BLaER1 (cell line): Measurements from ENCODE around the gene CRLF1.
"Not testable (repeated sequence)": the region's sequence is repeated elsewhere in the genome, so short reads cannot be mapped to it uniquely, and the experiment has no call there.

Source experiments
- H3K27ac ChIP-seq: shearing (Covaris generic); formaldehyde crosslinking; 2 replicates; pipeline ENCODE4 v1.8.1; 2022
- H3K27me3 ChIP-seq: shearing (Covaris generic); formaldehyde crosslinking; 2 replicates; pipeline ENCODE4 v1.8.1; 2022
- H3K36me3 ChIP-seq: shearing (Covaris generic); formaldehyde crosslinking; 2 replicates; pipeline ENCODE4 v1.8.1; 2022
- H3K4me1 ChIP-seq: shearing (Covaris generic); formaldehyde crosslinking; 2 replicates; pipeline ENCODE4 v1.8.1; 2022
- H3K4me2 ChIP-seq: shearing (Covaris generic); formaldehyde crosslinking; 2 replicates; pipeline ENCODE4 v1.8.1; 2022
- H3K4me3 ChIP-seq: shearing (Covaris generic); formaldehyde crosslinking; 2 replicates; pipeline ENCODE4 v1.8.1; 2022
- H3K9ac ChIP-seq: shearing (Covaris generic); formaldehyde crosslinking; 2 replicates; pipeline ENCODE4 v1.8.1; 2022
- H3K9me3 ChIP-seq: shearing (Covaris generic); formaldehyde crosslinking; 2 replicates; pipeline ENCODE4 v1.8.1; 2022
- H4K20me1 ChIP-seq: shearing (Covaris generic); formaldehyde crosslinking; 2 replicates; pipeline ENCODE4 v1.8.1; 2022
- Cebpa-rat ChIP-seq: shearing (Covaris generic); IDR thresholded peaks from 2 replicates; pipeline ENCODE4 v1.8.1; 2022

CRLF1 gene

DNA sequence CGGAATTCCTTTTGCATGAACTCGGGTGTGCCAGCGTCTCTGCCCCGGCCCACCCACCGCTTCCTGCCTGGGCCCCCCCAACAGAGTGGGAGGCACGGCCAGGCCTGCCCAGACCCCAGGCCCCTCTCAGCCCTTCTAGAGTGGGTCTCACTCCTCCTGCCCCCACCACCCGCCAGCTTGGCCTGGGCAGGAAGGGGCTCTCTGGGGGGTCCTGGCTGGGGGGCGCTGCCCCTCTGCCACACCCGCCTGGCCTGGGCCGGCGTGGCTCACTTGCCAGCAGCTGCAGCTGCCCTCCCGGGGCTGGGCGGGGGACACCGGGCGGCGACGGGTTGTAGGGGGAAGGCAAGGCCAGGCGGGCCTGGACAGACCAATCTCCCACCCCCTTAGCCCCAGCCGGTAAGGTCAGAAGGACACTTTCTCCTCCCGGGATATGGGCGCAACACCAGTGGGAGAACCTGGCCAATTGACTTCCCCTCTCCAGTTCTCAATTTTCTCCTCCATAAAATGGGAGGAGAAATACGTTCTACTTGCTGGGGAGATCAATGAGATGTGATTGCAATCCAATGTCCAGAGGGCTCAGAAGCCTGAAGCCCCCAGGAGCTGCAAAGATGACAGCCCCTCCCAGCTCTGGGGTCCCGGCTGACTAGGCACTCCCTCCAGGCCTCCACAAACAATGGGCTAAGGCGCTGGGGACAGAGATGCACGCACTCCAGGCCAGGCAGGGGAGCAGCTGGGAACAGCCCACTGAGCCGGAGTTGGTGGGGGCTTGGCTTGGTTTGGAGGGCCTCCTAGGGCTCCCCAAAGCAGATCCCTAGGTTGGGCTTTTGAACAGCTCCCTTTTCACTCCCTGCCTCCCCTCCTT is 2.4 kb downstream of the CRLF1 start:
- peaks cover 12% of the 10 kb centered on the region for H3K4me1 ChIP-seq
- TF ChIP-seq Cebpa-rat = no peak
- H3K27ac ChIP-seq = no peak overlapping the region
- H3K36me3 ChIP-seq = no peaks in the 10 kb centered on the region
- H3K27me3 ChIP-seq = peaks cover 91% of the 10 kb centered on the region
- H3K4me3 ChIP-seq = no peak overlapping the region
- no peak overlapping the region for H3K9ac ChIP-seq
- peaks cover 66% of the 10 kb centered on the region for H4K20me1 ChIP-seq
- no peaks in the 10 kb centered on the region for H3K9me3 ChIP-seq
- H3K4me2 ChIP-seq = no peak overlapping the region

DNA sequence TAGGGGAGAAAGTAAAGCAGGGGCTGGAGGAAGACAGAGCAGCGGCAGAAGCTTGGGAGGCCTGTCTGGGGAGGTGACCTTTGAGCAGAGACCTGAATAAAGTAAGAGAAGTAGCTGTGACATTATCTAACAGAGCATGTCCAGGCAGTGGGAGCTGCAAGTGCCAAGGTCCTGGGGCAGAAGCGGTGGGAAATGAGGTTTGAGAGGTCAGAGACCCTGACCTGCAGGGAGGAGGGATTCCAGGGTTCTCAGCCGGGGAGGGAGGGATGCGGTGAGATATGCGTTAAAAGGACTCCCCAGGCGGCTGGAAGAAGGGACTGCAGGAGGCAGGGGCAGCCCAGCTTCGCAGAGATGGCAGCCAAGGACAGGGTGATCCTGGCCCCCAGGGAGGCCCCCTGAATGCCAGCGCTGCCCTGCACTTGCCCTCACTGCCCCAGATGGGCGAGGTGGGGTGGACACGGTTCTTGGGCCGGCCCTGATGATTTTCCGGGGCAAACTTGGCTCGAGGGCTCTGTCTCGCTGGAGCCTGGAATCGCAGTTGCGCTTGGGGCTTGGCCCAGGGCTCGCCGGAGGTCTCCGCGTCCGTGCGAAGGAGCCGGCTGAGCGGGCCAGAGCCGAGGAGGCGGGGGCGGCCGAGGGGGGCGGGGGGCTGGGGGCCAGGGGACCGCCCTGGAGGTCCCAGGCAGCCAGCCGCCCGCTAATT is 3.2 kb downstream of the CRLF1 start:
- Histone ChIP-seq H3K4me3 (no peak overlapping the region), H3K9me3 (no peaks in the 10 kb centered on the region), H3K27ac (no peak overlapping the region), H3K36me3 (no peaks in the 10 kb centered on the region), H4K20me1 (peaks cover 58% of the 10 kb centered on the region), H3K9ac (no peak overlapping the region), H3K4me1 (peaks cover 12% of the 10 kb centered on the region), H3K4me2 (no peak overlapping the region), H3K27me3 (peaks cover 91% of the 10 kb centered on the region)
- TF ChIP-seq Cebpa-rat = no peak

DNA sequence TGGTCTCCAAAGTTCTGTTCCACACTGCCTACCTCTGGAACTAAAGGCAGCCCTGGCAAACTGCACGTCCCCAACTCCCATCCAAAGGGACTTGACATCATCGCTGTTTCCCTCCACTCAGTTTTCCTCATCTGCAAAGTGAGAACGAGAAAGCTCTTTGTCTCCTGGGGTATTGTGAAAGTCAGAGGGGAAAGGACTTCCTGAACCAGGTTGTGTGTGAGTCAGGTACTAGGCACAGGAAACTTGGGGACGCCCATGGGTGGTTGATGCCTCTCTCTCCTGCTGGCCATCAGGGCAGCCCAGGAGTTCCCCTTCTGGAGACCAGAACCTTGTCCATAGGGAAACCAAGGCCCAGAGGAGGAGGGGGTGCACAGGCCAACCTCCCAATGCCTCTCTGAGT is 4.7 kb downstream of the CRLF1 start:
- no peak for TF ChIP-seq Cebpa-rat
- H3K4me1 ChIP-seq = peaks cover 27% of the 10 kb centered on the region
- H4K20me1 ChIP-seq = peaks cover 45% of the 10 kb centered on the region
- no peaks in the 10 kb centered on the region for H3K36me3 ChIP-seq
- H3K27ac ChIP-seq = no peak overlapping the region
- H3K4me2 ChIP-seq = no peak overlapping the region
- no peak overlapping the region for H3K4me3 ChIP-seq
- no peaks in the 10 kb centered on the region for H3K9me3 ChIP-seq
- peaks cover 81% of the 10 kb centered on the region for H3K27me3 ChIP-seq
- no peak overlapping the region for H3K9ac ChIP-seq

DNA sequence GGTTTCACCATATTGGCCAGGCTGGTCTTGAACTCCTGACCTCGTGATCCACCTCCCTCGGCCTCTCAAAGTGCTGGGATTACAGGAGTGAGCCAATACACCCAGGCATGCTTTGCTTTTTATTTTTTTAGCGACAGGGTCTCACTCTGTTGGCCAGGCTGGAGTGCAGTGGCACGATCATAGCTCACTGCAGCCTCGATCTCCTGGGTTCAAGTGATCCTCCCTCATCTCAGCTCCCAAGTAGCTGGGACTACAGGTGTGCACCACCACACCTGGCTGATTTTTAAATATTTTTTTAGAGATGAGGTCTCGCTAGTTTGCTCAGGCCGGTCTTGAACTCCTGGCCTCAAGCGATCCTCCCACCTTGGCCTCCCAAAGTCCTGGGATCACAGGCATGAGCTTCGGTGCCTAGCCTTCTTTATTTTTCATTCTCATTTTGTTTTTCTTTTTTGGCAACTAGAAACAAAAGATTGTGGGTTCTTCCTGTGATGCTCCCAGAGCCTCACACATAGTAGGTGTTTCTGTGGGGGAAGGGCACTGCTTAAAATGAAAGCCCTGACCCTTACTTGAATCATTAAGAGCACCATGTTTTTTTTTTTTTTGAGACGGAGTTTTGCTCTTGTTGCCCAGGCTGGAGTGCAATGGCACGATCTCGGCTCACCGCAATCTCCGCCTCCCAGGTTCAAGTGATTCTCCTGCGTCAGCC is 5.8 kb downstream of the CRLF1 start:
- Histone ChIP-seq H4K20me1 (peaks cover 46% of the 10 kb centered on the region), H3K4me1 (peaks cover 29% of the 10 kb centered on the region), H3K27me3 (peaks cover 77% of the 10 kb centered on the region)
- H3K9ac ChIP-seq, H3K36me3 ChIP-seq, H3K27ac ChIP-seq, H3K4me3 ChIP-seq, H3K9me3 ChIP-seq, H3K4me2 ChIP-seq: not testable (repeated sequence)

DNA sequence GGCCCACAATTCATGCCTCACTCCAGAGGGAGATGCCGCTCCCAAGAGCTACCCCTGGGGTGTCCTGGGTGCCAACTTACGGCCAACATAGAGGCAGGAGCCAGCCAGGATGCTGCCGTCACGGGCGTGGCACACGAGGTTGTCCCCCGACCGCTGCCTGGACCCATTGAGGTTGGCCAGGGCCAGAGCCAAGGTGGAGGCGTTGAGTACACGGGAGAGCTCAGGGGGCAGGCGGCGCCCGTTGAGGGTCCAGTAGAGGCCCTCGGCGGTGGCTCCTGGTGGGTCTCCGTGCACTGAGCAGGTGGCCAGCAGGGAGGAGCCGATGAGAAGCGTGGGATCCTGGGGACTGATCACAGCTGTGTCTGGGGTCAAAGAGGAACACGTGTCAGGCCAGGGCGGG is 7.1 kb downstream of the CRLF1 start:
- no peak for TF ChIP-seq Cebpa-rat
- H3K9me3 ChIP-seq = no peaks in the 10 kb centered on the region
- H3K27ac ChIP-seq = no peak overlapping the region
- peaks cover 71% of the 10 kb centered on the region for H3K27me3 ChIP-seq
- H3K4me1 ChIP-seq = peaks cover 37% of the 10 kb centered on the region
- H3K9ac ChIP-seq = no peak overlapping the region
- no peaks in the 10 kb centered on the region for H3K36me3 ChIP-seq
- H3K4me3 ChIP-seq = no peak overlapping the region
- no peak overlapping the region for H3K4me2 ChIP-seq
- H4K20me1 ChIP-seq = peaks cover 46% of the 10 kb centered on the region

DNA sequence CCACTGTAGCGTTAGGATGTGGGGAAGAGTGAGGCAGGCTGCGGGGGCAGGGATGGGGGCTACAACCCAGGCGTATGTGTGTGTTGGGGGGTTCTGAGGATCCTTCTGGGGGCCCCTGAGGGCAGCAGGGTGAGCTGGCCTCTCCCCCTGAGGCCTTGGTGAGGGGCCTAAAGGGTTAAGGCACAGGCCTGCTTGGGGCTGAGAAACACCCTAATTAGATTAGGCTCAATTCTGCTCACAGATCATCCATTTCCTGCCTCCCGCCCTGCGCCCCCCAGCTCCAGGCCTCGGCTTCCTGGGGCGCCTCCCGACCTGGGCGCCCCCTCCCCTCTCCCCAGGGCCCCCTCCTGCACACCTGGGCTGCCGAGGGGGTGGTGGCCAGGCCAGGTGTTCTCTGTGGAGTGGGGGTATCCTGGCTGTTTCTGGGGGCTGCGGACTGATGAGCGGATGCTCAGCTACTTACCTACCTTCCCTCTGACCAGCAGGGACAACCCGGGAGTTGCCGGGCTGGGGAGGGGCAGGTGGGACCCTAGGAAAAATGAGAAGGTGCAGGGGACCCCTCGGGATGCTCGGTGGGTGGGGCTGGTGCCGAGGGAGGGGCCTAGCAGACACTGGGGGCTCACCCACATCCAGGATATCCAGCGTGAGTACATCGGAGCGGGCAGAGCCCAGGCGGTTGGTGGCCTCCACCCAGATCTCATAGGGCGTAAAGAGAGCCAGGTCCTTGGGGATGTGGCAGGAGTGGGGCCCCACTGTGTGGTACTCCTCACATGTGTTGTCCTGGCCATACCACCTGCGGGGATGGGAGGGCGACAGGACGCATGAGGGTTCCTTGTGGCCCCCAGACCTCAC is 8.6 kb downstream of the CRLF1 start:
- Histone ChIP-seq H3K36me3 (no peaks in the 10 kb centered on the region), H3K4me3 (no peak overlapping the region), H3K27ac (no peak overlapping the region), H3K9me3 (no peaks in the 10 kb centered on the region), H3K4me1 (peaks cover 51% of the 10 kb centered on the region), H3K4me2 (peak overlapping the region; percentile 55), H3K27me3 (peaks cover 56% of the 10 kb centered on the region), H3K9ac (no peak overlapping the region), H4K20me1 (peaks cover 40% of the 10 kb centered on the region)
- no peak for TF ChIP-seq Cebpa-rat

DNA sequence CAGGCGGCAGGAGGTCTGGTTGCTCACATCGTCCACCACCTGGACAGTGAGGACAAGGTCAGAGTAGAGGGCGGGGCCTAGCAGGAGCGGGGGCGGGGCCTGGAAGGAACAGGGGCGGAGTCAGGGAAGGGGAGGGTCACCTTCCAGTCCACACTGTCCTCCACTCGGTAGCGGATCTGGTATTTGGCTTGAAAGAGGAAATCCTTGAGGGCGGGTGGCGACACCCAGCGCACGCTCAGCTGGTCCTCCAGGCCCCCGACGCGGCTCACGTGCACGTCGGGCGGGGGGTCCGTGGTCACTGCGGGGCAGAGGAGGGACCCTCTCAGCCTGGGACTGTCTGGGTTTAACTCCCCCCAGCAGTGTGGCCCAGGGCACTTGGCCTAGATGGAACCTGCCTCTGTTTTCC is 9.8 kb downstream of the CRLF1 start:
- H3K27ac ChIP-seq = no peak overlapping the region
- H3K9ac ChIP-seq = no peak overlapping the region
- no peak for TF ChIP-seq Cebpa-rat
- no peak overlapping the region for H3K4me3 ChIP-seq
- H3K36me3 ChIP-seq = peaks cover 6% of the 10 kb centered on the region; the same call in 1 of the 2 replicates
- no peaks in the 10 kb centered on the region for H3K9me3 ChIP-seq
- peaks cover 64% of the 10 kb centered on the region for H3K4me1 ChIP-seq
- H3K4me2 ChIP-seq = peak overlapping the region; percentile 55
- peaks cover 35% of the 10 kb centered on the region for H4K20me1 ChIP-seq
- peaks cover 43% of the 10 kb centered on the region for H3K27me3 ChIP-seq

DNA sequence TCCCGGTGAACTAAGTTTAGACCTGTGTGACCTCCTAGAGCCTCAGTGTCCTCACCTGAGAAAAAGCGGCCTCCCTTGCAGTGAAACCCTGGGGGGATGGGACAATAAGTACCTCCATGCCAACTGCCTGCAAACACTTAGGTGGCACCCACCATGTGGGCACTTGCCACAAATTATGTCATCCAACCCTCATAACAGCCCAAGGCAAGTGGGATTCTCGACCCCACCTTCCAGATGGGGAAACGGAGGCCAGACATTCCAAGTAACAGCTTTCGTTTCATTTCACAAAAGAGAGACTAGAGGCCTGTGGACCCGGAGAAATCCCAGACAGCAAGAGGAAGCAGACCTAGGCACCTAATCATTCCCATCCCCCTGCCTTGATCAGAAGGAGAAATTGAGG is 11.1 kb downstream of the CRLF1 start:
- Histone ChIP-seq H3K4me1 (peaks cover 76% of the 10 kb centered on the region), H3K4me3 (no peak overlapping the region), H3K27ac (no peak overlapping the region), H3K9me3 (no peaks in the 10 kb centered on the region), H4K20me1 (peaks cover 43% of the 10 kb centered on the region), H3K27me3 (peaks cover 31% of the 10 kb centered on the region), H3K9ac (no peak overlapping the region), H3K4me2 (peak overlapping the region; percentile 96; the same call in 1 of the 2 replicates), H3K36me3 (peaks cover 18% of the 10 kb centered on the region)
- TF ChIP-seq Cebpa-rat = no peak

DNA sequence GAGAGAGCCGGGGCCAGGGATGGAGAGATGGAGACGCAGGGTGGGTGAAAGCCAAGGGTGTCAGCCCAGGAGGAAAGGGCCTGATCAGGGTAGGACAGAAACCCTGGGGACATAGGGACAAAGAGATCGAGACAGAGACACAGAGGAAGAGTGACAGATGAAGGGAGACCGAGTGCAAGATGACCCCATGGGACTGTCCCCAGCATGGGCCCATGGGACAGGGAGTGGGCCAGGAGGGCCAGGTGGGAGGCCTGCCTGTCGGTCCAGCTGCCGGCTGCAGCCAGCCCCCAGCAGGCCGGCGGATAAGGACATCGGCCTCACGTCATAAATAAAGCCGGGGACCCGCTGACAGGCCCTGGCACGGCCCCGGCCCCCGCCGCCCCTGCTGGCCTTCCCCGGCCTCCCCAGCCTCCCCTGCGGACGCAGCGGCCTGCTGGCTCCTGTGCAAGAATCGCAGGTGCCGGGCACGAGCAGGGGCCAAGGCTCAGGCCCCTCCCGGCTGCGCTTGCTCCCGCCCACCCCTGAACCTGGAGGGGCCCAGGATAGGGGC is 11.7 kb downstream of the CRLF1 start:
- no peak for TF ChIP-seq Cebpa-rat
- Histone ChIP-seq H4K20me1 (peaks cover 44% of the 10 kb centered on the region), H3K4me2 (peak overlapping the region; percentile 96), H3K27me3 (peaks cover 30% of the 10 kb centered on the region; the same call in 1 of the 2 replicates), H3K4me3 (peak overlapping the region; percentile 54; the same call in 1 of the 2 replicates), H3K9me3 (no peaks in the 10 kb centered on the region), H3K36me3 (peaks cover 21% of the 10 kb centered on the region), H3K4me1 (peaks cover 82% of the 10 kb centered on the region), H3K27ac (peak overlapping the region; percentile 35; the same call in 1 of the 2 replicates), H3K9ac (peak overlapping the region; percentile 53; the same call in 1 of the 2 replicates)
